AG10803 (cell line): ENCODE measurements around the gene TNF.
A peak's percentile ranks its signal among the peaks of the same experiment; 100 is the strongest.

ENCODE experiments used
- DNase-seq: peaks from one replicate; pipeline ENCODE4 v3.0.0; 2010; ENCODE audit warnings: low read depth
- H3K4me3 ChIP-seq: 2 replicates; pipeline ENCODE4 v1.5.1; 2011; ENCODE audit warnings: mild to moderate bottlenecking, low read length, control low read depth
- TF ChIP-seq, protein P1 (sequence below): conservative IDR thresholded peaks from 2 replicates; pipeline ENCODE4 v1.5.1; 2011; ENCODE audit warnings: mild to moderate bottlenecking, low read length, control low read depth, inconsistent platforms

Gene TNF

DNA sequence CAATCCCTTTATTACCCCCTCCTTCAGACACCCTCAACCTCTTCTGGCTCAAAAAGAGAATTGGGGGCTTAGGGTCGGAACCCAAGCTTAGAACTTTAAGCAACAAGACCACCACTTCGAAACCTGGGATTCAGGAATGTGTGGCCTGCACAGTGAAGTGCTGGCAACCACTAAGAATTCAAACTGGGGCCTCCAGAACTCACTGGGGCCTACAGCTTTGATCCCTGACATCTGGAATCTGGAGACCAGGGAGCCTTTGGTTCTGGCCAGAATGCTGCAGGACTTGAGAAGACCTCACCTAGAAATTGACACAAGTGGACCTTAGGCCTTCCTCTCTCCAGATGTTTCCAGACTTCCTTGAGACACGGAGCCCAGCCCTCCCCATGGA lies 2.2 kb downstream of the TNF start:
- no peak for DNase-seq
- H3K4me3 ChIP-seq, result no peak overlapping the region

DNA sequence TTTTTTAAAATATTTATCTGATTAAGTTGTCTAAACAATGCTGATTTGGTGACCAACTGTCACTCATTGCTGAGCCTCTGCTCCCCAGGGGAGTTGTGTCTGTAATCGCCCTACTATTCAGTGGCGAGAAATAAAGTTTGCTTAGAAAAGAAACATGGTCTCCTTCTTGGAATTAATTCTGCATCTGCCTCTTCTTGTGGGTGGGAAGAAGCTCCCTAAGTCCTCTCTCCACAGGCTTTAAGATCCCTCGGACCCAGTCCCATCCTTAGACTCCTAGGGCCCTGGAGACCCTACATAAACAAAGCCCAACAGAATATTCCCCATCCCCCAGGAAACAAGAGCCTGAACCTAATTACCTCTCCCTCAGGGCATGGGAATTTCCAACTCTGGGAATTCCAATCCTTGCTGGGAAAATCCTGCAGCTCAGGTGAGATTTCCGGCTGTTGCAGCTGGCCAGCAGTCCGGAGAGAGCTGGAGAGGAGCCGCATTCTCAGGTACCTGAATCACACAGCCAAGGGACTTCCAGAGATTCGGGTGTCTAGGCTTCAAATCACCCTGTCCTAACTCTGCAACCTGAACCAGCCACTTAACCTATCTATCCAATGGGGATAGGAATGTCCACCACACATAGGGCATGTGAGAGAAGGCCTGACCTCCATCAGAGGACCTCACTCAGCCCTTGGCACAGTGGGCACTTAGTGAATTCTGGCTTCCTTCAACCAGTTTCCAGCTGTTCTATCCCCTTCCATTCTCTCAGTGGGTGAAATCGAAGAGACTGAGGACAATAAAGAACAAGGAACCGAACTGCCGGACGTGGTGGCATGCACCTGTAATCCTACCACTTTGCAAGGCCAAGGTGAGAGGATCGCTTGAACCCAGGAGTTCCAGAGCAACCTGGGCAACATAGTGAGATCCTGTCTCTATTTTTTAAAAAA lies 3.1 kb downstream of the TNF start:
- DNase-seq, result no peak
- H3K4me3 ChIP-seq, result no peak overlapping the region
- TF ChIP-seq, protein P1, sequence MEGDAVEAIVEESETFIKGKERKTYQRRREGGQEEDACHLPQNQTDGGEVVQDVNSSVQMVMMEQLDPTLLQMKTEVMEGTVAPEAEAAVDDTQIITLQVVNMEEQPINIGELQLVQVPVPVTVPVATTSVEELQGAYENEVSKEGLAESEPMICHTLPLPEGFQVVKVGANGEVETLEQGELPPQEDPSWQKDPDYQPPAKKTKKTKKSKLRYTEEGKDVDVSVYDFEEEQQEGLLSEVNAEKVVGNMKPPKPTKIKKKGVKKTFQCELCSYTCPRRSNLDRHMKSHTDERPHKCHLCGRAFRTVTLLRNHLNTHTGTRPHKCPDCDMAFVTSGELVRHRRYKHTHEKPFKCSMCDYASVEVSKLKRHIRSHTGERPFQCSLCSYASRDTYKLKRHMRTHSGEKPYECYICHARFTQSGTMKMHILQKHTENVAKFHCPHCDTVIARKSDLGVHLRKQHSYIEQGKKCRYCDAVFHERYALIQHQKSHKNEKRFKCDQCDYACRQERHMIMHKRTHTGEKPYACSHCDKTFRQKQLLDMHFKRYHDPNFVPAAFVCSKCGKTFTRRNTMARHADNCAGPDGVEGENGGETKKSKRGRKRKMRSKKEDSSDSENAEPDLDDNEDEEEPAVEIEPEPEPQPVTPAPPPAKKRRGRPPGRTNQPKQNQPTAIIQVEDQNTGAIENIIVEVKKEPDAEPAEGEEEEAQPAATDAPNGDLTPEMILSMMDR, result no peak

More for the DNA sequence above, 2.2 kb downstream of the TNF start:
- TF ChIP-seq, protein P1, result no peak

DNA sequence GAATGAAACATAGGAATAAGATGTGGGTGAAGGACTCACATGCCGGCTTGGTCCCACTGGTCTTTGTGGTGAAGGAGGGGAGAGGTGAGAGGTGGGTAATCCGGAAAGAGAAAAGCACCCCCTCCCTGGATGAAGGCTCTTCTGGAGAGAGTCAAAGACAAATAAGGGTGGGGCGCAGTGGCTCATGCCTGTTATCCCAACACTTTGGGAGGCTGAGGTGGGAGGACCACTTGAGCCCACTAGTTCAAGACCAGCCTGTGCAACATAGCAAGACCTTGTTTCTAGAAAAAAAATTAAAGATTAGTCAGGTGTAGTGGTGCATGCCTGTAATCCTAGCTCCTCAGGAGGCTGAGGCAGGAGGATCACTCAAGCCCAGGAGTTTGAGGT lies 3.7 kb downstream of the TNF start:
- TF ChIP-seq, protein P1, result no peak
- no peak for DNase-seq
- H3K4me3 ChIP-seq, result no peak overlapping the region

DNA sequence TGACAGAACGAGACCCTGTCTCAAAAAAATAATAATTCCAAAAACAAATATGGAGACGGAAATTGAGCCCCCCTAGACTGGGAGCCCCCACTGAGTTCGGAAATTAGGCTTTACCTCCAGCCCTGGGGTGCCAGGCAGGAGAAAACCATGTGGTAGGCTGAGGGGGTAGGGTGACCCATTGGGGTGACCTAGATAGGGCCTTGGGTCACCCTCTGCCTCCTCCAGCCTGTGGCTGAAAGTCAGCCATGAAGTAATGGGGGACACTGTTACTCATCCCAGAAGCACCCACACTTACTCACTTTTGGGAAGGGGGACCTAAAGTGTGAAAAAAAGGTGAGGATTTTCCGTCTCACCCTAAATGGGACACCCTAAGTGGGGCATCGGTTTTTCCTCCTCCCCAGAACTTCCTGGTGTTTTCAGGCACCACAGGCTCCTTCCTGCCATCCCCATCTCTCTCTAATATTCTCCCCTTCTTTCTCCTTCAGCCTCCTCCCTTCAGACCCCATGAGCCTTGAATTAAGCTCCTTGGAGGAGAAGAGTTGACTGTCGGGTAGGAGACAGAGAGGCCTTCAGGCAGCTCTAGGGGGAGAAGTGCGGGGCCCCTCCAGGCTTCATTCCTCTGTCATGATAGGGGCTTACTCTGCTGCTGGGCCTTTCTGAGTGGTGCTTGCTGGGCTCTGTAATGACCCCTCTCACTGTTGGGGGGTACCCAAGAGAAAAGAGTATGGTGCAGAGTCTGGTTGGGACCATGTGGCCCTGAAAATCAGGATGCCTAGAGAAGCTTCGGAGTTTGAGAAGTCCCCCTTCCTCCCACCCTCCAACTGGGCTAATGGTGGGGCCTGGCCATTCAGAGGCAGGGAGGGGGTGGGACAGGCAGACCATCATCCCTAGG lies 4.4 kb downstream of the TNF start:
- no peak overlapping the region for H3K4me3 ChIP-seq
- TF ChIP-seq, protein P1, result no peak
- no peak for DNase-seq

DNA sequence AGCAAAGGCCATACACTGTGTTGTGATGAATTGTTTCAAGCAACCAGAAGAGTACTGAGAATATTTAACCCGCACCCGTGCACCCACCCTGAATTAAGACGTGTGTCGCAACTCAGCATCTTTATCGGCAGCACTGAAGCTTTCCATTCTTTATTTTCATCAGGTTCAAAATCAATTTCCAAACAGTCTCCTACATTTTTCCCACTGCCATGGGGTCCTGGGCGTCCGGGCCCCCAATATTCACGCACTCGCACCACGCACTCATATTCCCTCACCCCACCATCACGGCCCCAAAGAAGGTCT lies 5.0 kb downstream of the TNF start:
- peak overlapping the region; percentile 90 for H3K4me3 ChIP-seq
- no peak for DNase-seq
- TF ChIP-seq, protein P1, result no peak

DNA sequence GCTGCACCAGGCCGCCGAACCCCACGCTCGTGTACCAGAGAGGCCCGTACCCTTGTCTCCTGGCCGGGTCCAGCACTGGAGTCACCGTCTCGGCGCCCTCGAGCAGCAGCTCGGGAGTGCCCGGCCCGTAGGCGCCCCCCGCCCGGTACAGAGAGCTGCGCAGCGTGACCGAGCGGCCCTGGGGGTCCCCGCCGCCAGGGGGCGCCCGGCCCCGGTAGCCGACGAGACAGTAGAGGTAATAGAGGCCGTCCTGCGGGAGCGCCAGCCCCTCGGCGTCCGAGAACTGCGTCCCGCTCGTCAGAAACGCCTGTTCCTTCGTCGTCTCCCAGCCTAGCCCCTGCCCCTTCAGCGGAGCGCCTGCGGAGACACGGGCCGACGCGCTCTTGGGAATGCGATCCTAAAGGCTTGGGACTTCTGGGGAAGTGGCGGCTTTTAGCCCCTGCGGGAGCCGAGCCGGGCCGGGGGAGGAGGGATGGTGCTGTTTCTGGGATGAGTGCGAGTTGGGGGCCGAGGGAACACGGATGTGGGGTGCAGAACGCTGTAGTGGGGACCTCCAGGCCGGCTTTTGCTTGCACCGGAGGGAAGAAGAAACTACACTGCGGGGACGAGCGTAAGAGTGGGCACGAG lies 5.6 kb downstream of the TNF start:
- DNase-seq, result peak; percentile 72
- peak overlapping the region; percentile 90 for H3K4me3 ChIP-seq
- TF ChIP-seq, protein P1, result peak; percentile 67
